Keratinocyte (primary cell): ENCODE results near the gene CHD3. TPM values are rescaled to one million over a fixed set of nuclear protein-coding genes. Genes with fewer than 3 reads are reported as not detected.

Experiments used
- DNase-seq: peaks from one replicate; pipeline ENCODE4 v3.0.0-alpha.2; 2011; ENCODE audit warnings: low read depth, missing footprints, low spot score
- FAIRE-seq: peaks from 2 replicates; lab custom pipeline; 2011; peaks lifted over from hg19 to GRCh38; lab: Jason Lieb, UNC
- H2AFZ ChIP-seq: 2 replicates; pipeline ENCODE4 v1.6.0; 2012; ENCODE audit warnings: low read length, control low read depth, inconsistent platforms; ENCODE audit not compliant: control insufficient read depth
- H3K27ac ChIP-seq: 2 replicates; pipeline ENCODE4 v1.5.1; 2011; ENCODE audit warnings: low read length; ENCODE audit not compliant: control insufficient read depth, insufficient read depth
- H3K27me3 ChIP-seq: 3 replicates; pipeline ENCODE4 v1.6.0; 2011; ENCODE audit warnings: low read length; ENCODE audit not compliant: control insufficient read depth, insufficient read depth; ENCODE audit errors: extremely low read depth
- H3K36me3 ChIP-seq, 2 experiments: 2 replicates in 1 of 2; 3 replicates in 1 of 2; pipeline ENCODE4 v1.5.1; 2011; ENCODE audit warnings: low read length in 2 of 2, mild to moderate bottlenecking in 1 of 2; ENCODE audit not compliant: control insufficient read depth in 2 of 2, insufficient read depth in 2 of 2; ENCODE audit errors: extremely low read depth in 1 of 2
- H3K4me1 ChIP-seq: 3 replicates; pipeline ENCODE4 v1.5.1; 2011; ENCODE audit warnings: low read length; ENCODE audit not compliant: control insufficient read depth, insufficient read depth; ENCODE audit errors: extremely low read depth
- H3K4me2 ChIP-seq: 3 replicates; pipeline ENCODE4 v1.6.0; 2011; ENCODE audit warnings: low read depth, low read length; ENCODE audit not compliant: control insufficient read depth, insufficient read depth; ENCODE audit errors: extremely low read depth
- H3K4me3 ChIP-seq, 3 experiments: fragments of 200-600 bp in 1 of 3; sonication (generic) in 1 of 3; 2 replicates in 2 of 3; 3 replicates in 1 of 3; pipeline ENCODE4 v1.5.1; 2011 to 2016; ENCODE audit warnings: low read length in 3 of 3, mild to moderate bottlenecking in 3 of 3, control low read depth in 2 of 3, inconsistent platforms in 1 of 3, low read depth in 1 of 3, mixed read lengths in 1 of 3, mixed run types in 1 of 3, moderate library complexity in 1 of 3; ENCODE audit not compliant: control insufficient read depth in 2 of 3, insufficient read depth in 2 of 3; ENCODE audit errors: extremely low read depth in 1 of 3
- H3K79me2 ChIP-seq: 2 replicates; pipeline ENCODE4 v1.6.0; 2012; ENCODE audit warnings: low read length; ENCODE audit not compliant: control insufficient read depth, insufficient read depth
- H3K9ac ChIP-seq: 3 replicates; pipeline ENCODE4 v1.6.0; 2011; ENCODE audit warnings: low read length; ENCODE audit not compliant: control insufficient read depth, insufficient read depth; ENCODE audit errors: extremely low read depth
- H3K9me1 ChIP-seq: 3 replicates; pipeline ENCODE4 v1.6.0; 2011; ENCODE audit warnings: low read length; ENCODE audit not compliant: control insufficient read depth, insufficient read depth; ENCODE audit errors: extremely low read depth
- H3K9me3 ChIP-seq: 2 replicates; pipeline ENCODE4 v1.5.1; 2012; ENCODE audit warnings: low read depth, low read length; ENCODE audit not compliant: control insufficient read depth
- H4K20me1 ChIP-seq: 3 replicates; pipeline ENCODE4 v1.6.0; 2011; ENCODE audit warnings: low read length; ENCODE audit not compliant: control insufficient read depth, insufficient read depth; ENCODE audit errors: extremely low read depth
- EZH2 ChIP-seq: IDR thresholded peaks from one replicate; pipeline ENCODE4 v1.6.1; 2012; ENCODE audit warnings: inconsistent platforms, mild to moderate bottlenecking, low read length, moderate library complexity
- dilution Hi-C: fragments of 300-500 bp; cut with MboI; formaldehyde crosslinking; loops from one replicate; pipeline ENCODE4 v1.7.0; 2020; ENCODE audit warnings: low sequenced_read_pairs; ENCODE audit not compliant: extremely low pct_ligation_motif_present
- polyA plus RNA-seq, 5 experiments: library from polyadenylated mRNA; depleted of rRNA in 3 of 5; stranded (reverse) in 3 of 5; stranded (forward) in 1 of 5; unstranded in 1 of 5; fragments of >200 nt; gene quantifications; 1 replicate in 1 of 5; 2 replicates in 3 of 5; 3 replicates in 1 of 5; pipeline versions ENCODE4 v1.2.1 to v1.2.3, GENCODE V29; 2011 to 2012; ENCODE audit warnings: missing spikeins in 2 of 5, low read depth in 1 of 5, low replicate concordance in 1 of 5
- TF ChIP-seq, protein P1 (sequence below), 3 experiments: IDR thresholded peaks in 1 of 3; conservative IDR thresholded peaks in 1 of 3; optimal IDR thresholded peaks in 1 of 3; 2 replicates in 2 of 3; 3 replicates in 1 of 3; pipeline versions ENCODE3 to v1.5.1; 2011; ENCODE audit warnings: low read length in 3 of 3, mild to moderate bottlenecking in 3 of 3, moderate library complexity in 2 of 3, control low read depth in 1 of 3, inconsistent platforms in 1 of 3; ENCODE audit not compliant: insufficient read depth in 2 of 3; ENCODE audit errors: extremely low read depth in 1 of 3

The CHD3 gene
- polyA plus RNA-seq, 1 donor (not counting 4 experiments of a cell fraction or from before 2014, with no cell fraction given): 30.1 TPM

DNA sequence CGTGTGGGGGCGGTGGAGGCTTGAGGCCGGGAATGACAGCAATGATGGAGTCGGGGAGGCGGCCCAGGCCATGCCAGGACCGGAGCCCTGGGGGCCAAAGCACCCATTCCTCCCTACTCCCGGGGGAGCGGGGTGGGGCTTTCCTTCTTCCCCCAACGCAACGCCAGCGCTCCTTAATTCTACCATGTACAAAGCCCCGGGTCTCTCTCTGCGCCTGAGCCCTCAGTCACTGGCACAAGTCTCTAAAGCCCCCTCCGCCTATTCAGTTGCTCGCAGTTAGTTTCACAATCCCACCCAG is 27.7 kb downstream of the CHD3 start:
- DNase-seq (no peak), FAIRE-seq (no peak)
- H3K4me1 ChIP-seq: peaks cover 23% of the 10 kb centered on the region
- peak overlapping the region; percentile 10 for H2AFZ ChIP-seq
- dilution Hi-C loops: no loop called here
- peaks cover 2 to 8% of the 10 kb centered on the region in 2 experiments for H3K36me3 ChIP-seq
- H3K4me3 ChIP-seq: peak overlapping the region in 2 of 3 experiments; percentile 51 to 53
- H3K79me2 ChIP-seq: no peaks in the 10 kb centered on the region
- TF ChIP-seq, protein P1, sequence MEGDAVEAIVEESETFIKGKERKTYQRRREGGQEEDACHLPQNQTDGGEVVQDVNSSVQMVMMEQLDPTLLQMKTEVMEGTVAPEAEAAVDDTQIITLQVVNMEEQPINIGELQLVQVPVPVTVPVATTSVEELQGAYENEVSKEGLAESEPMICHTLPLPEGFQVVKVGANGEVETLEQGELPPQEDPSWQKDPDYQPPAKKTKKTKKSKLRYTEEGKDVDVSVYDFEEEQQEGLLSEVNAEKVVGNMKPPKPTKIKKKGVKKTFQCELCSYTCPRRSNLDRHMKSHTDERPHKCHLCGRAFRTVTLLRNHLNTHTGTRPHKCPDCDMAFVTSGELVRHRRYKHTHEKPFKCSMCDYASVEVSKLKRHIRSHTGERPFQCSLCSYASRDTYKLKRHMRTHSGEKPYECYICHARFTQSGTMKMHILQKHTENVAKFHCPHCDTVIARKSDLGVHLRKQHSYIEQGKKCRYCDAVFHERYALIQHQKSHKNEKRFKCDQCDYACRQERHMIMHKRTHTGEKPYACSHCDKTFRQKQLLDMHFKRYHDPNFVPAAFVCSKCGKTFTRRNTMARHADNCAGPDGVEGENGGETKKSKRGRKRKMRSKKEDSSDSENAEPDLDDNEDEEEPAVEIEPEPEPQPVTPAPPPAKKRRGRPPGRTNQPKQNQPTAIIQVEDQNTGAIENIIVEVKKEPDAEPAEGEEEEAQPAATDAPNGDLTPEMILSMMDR (optimal IDR thresholded peaks at IDR 0.05 in 1 of 3, IDR thresholded peaks at IDR 0.05 in 1 of 3, conservative IDR thresholded peaks at IDR 0.05 in 1 of 3; ENCODE audit: extremely low read depth in 1 of 3, insufficient read depth in 2 of 3, low read length in 3 of 3): no peak
- TF ChIP-seq EZH2: no peak
- peak overlapping the region; percentile 80 for H3K9ac ChIP-seq
- no peaks in the 10 kb centered on the region for H3K9me1 ChIP-seq
- no peaks in the 10 kb centered on the region for H3K27me3 ChIP-seq
- no peaks in the 10 kb centered on the region for H3K9me3 ChIP-seq
- peak overlapping the region; percentile 97 for H3K4me2 ChIP-seq
- peak overlapping the region; percentile 87 for H3K27ac ChIP-seq
- H4K20me1 ChIP-seq: no peaks in the 10 kb centered on the region

DNA sequence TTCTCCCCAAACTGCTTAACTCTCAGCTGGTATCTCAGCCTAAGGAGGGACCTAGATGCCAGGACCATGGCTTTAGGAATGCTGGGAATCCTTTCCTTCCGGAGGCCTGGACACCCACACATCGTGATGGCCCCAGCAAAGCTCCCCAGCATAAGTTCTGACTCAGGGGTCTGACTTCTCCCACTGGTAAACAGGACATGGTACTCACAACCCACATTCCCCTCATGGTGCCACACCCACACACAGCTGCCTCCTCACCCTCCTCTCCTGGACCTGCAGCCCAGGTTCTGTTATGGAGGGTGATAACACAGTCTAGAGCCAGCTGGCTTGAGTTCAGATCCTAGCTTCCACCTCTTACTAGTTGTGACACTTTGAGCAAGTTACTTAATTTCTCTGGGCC is 28.2 kb downstream of the CHD3 start:
- no peak overlapping the region for H3K4me3 ChIP-seq
- no peaks in the 10 kb centered on the region for H3K27me3 ChIP-seq
- no peaks in the 10 kb centered on the region for H3K79me2 ChIP-seq
- H3K27ac ChIP-seq: peak overlapping the region; percentile 87
- H3K9me3 ChIP-seq: no peaks in the 10 kb centered on the region
- H3K4me1 ChIP-seq: peaks cover 23% of the 10 kb centered on the region
- H4K20me1 ChIP-seq: no peaks in the 10 kb centered on the region
- dilution Hi-C loops: no loop called here
- DNase-seq (no peak), FAIRE-seq (peak; percentile 34)
- TF ChIP-seq, protein P1 (optimal IDR thresholded peaks at IDR 0.05 in 1 of 3, IDR thresholded peaks at IDR 0.05 in 1 of 3, conservative IDR thresholded peaks at IDR 0.05 in 1 of 3; ENCODE audit: extremely low read depth in 1 of 3, insufficient read depth in 2 of 3, low read length in 3 of 3): no peak
- TF ChIP-seq EZH2: no peak
- H3K9me1 ChIP-seq: no peaks in the 10 kb centered on the region
- peak overlapping the region; percentile 97 for H3K4me2 ChIP-seq
- H3K9ac ChIP-seq: peak overlapping the region; percentile 80
- H3K36me3 ChIP-seq: peaks cover 2 to 6% of the 10 kb centered on the region in 2 experiments
- H2AFZ ChIP-seq: no peak overlapping the region
